Stimulated activated CD8-positive, alpha-beta memory T cell treated with anti-CD3 and anti-CD28 coated beads, Interleukin-2, amount 100 ng/mL, for 1 hour (primary cell): ENCODE data around the gene SSUH2.

ENCODE experiments used
- DNase-seq, 2 donors: peaks; one replicate each; pipeline ENCODE4 v3.0.0-alpha.2; 2020; ENCODE audit warnings: low read depth in 2 of 2

The SSUH2 gene

GRCh38 chr3:8610951-8611350 is 33.6 kb downstream of the SSUH2 start:
- no peak for DNase-seq

- DNase-seq, result no peak
Measured at GRCh38 chr3:8608791-8609467, 35.7 kb downstream of the SSUH2 start.

- DNase-seq, result no peak
Measured at GRCh38 chr3:8608041-8608790, 36.4 kb downstream of the SSUH2 start.

- DNase-seq, result no peak
Measured at GRCh38 chr3:8607234-8608040, 37.2 kb downstream of the SSUH2 start.

- DNase-seq, result no peak
Measured at GRCh38 chr3:8606701-8607231, 37.8 kb downstream of the SSUH2 start.

- DNase-seq, result no peak
Measured at GRCh38 chr3:8604988-8605387, 39.6 kb downstream of the SSUH2 start.

GRCh38 chr3:8604006-8604405 is 40.6 kb downstream of the SSUH2 start:
- no peak for DNase-seq

GRCh38 chr3:8603115-8603710 is 41.4 kb downstream of the SSUH2 start:
- DNase-seq, result no peak

GRCh38 chr3:8600457-8600856 is 44.1 kb downstream of the SSUH2 start:
- no peak for DNase-seq

GRCh38 chr3:8599146-8599545 is 45.5 kb downstream of the SSUH2 start:
- DNase-seq, result no peak

GRCh38 chr3:8597219-8597853 is 47.3 kb downstream of the SSUH2 start:
- no peak for DNase-seq

- no peak for DNase-seq
Measured at GRCh38 chr3:8596321-8597218, 48.0 kb downstream of the SSUH2 start.

- no peak for DNase-seq
Measured at GRCh38 chr3:8595695-8596115, 48.9 kb downstream of the SSUH2 start.

GRCh38 chr3:8595252-8595651 is 49.3 kb downstream of the SSUH2 start:
- no peak for DNase-seq

GRCh38 chr3:8593021-8593827 is 51.4 kb downstream of the SSUH2 start:
- no peak for DNase-seq

- DNase-seq, result no peak
Measured at GRCh38 chr3:8589880-8590556, 54.6 kb downstream of the SSUH2 start.

- DNase-seq, result no peak
Measured at GRCh38 chr3:8584661-8585060, 59.9 kb downstream of the SSUH2 start.

GRCh38 chr3:8581806-8582445 is 62.7 kb downstream of the SSUH2 start:
- no peak for DNase-seq
